ENCODE data around the gene AGPAT4.

The AGPAT4 gene

DNA sequence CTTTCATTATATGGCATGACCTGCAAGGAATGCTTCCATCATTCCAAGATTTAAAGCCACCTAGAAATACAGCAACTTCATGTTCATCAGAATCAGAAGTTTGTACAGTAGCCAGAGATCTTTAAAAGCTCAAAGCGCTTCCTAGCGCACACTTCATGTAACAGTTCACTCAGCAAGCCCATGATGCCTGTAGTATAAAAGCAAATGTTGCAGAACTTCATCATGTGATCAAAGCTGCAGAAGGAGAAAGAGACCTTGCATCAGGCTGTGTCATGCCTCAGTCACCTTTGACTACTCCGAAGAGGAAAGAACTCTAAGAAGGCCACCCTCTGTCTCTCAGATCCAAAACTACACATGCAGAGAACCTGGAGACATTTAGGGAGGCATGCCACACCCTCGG, 78.5 kb downstream of the AGPAT4 start:
- Histone ChIP-seq H4K5ac (ENCODE audit: low read length) (no peak overlapping the region), H3K79me2 (ENCODE audit: control insufficient read depth, insufficient read depth, low read length) (peaks cover 1% of the 10 kb centered on the region)

DNA sequence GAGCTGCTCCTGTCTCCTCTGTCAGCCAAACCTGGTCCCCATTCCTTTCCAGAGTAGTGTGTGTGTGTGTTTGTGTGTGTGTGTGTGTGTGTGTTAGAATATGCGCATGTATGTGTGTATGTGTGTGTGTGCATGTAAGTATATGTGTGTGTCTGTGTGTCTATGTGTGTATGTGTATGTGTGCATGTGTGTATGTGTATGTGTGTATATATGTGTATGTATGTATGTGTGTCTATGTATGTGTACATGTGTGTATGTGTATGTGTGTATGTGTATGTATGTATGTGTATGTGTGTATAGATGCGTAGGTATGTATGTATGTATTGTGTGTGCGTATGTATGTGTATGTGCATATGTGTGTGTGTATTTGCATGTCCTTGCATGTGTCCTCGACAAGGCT, 79.5 kb downstream of the AGPAT4 start:
- no peak overlapping the region for H3K4ac ChIP-seq (ENCODE audit: low read depth, low read length)
- H3K79me2 ChIP-seq (ENCODE audit: control insufficient read depth, insufficient read depth, low read length): peaks cover 1% of the 10 kb centered on the region
- no peaks in the 10 kb centered on the region for H3K36me3 ChIP-seq (ENCODE audit: control insufficient read depth, insufficient read depth, low read length)
- H2BK120ac ChIP-seq (ENCODE audit: low read depth, low read length): no peak overlapping the region
- H2BK15ac ChIP-seq (replicated peaks; ENCODE audit: low read depth): no peak overlapping the region
- H4K8ac ChIP-seq (ENCODE audit: low read depth, low read length): no peak overlapping the region
- H3K56ac ChIP-seq (ENCODE audit: low read length): no peak overlapping the region
- WGBS (ENCODE audit: extremely low coverage, insufficient coverage, low lambda C conversion rate): 100% methylated on average over 2 of the region's 4 CpGs
- no peak overlapping the region for H3K4me3 ChIP-seq (ENCODE audit: low read length)
- H3K27ac ChIP-seq (ENCODE audit: low read depth, low read length): no peak overlapping the region
- no peak overlapping the region for H4K5ac ChIP-seq (ENCODE audit: low read length)
- no peak overlapping the region for H3K23ac ChIP-seq (ENCODE audit: low read length)
- no peaks in the 10 kb centered on the region for H3K4me1 ChIP-seq (ENCODE audit: control insufficient read depth, low read depth, low read length)
- no peak overlapping the region for H3K9ac ChIP-seq (ENCODE audit: low read length)
- H3K4me2 ChIP-seq (ENCODE audit: low read length): no peak overlapping the region
- H3K79me1 ChIP-seq (ENCODE audit: low read length): peaks cover 16% of the 10 kb centered on the region
- no peak overlapping the region for H3K18ac ChIP-seq (ENCODE audit: low read length)
- H3K27me3 ChIP-seq (ENCODE audit: insufficient read depth, low read length, poor library complexity): no peaks in the 10 kb centered on the region
- no peak overlapping the region for H2AK5ac ChIP-seq (ENCODE audit: low read length)
- H2BK5ac ChIP-seq (ENCODE audit: low read length): no peak overlapping the region
- no peak for DNase-seq

More for the DNA sequence above, 78.5 kb downstream of the AGPAT4 start:
- Histone ChIP-seq H4K8ac (ENCODE audit: low read depth, low read length) (no peak overlapping the region), H2BK120ac (ENCODE audit: low read depth, low read length) (no peak overlapping the region), H3K23ac (ENCODE audit: low read length) (no peak overlapping the region), H3K27ac (ENCODE audit: low read depth, low read length) (no peak overlapping the region), H2BK15ac (replicated peaks; ENCODE audit: low read depth) (no peak overlapping the region), H3K79me1 (ENCODE audit: low read length) (peaks cover 16% of the 10 kb centered on the region), H3K4me3 (ENCODE audit: low read length) (no peak overlapping the region), H3K27me3 (ENCODE audit: insufficient read depth, low read length, poor library complexity) (no peaks in the 10 kb centered on the region), H3K56ac (ENCODE audit: low read length) (no peak overlapping the region), H3K18ac (ENCODE audit: low read length) (no peak overlapping the region), H2BK5ac (ENCODE audit: low read length) (no peak overlapping the region), H3K4me1 (ENCODE audit: control insufficient read depth, low read depth, low read length) (no peaks in the 10 kb centered on the region), H3K4me2 (ENCODE audit: low read length) (no peak overlapping the region), H3K36me3 (ENCODE audit: control insufficient read depth, insufficient read depth, low read length) (no peaks in the 10 kb centered on the region), H2AK5ac (ENCODE audit: low read length) (no peak overlapping the region), H3K4ac (ENCODE audit: low read depth, low read length) (no peak overlapping the region), H3K9ac (ENCODE audit: low read length) (no peak overlapping the region)
- no peak for DNase-seq
- WGBS (ENCODE audit: extremely low coverage, insufficient coverage, low lambda C conversion rate): no CpG with 5 or more reads among the region's 4 CpGs

DNA sequence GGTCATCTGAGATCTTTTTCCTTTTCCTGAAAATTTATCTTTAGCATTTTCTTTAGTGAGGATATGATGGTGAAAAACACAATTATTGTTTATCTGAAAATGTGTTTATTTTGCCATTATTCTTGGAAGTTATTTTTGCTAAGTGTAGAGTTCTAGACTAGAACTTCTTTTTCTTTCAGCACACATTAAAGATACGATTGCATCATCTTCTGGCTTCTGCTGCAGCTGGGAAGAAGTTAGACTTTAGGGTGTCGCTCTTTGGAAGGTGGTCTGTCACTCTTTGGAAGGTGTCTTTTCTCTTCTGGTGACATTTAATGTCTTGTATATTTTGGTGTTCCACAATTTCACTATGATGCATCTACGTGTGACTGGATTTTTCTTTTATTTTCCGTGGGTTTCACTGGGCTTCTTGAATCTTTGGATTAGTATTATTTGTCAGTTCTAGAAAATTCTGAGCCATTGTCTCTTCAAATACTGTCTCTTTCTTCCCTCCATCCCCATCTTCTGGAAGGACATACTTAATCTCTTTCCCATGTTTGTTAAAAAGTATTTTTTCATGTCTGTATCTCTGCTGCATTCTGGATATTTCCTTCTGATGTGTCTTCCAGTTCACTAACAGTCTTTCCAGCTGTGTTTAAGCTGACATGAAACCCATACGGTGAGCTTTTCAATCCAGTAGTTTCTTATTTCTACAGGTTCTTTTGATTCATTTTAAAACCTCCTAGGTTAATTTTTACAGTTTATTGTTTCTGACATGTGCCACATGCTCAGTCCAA, 81.0 kb downstream of the AGPAT4 start:
- no peak overlapping the region for H3K4me3 ChIP-seq (ENCODE audit: low read length)
- no peak for DNase-seq
- no peak overlapping the region for H2BK15ac ChIP-seq (replicated peaks; ENCODE audit: low read depth)
- H3K4me1 ChIP-seq (ENCODE audit: control insufficient read depth, low read depth, low read length): no peaks in the 10 kb centered on the region
- peaks cover 18% of the 10 kb centered on the region for H3K79me1 ChIP-seq (ENCODE audit: low read length)
- no peak overlapping the region for H3K4me2 ChIP-seq (ENCODE audit: low read length)
- WGBS (ENCODE audit: extremely low coverage, insufficient coverage, low lambda C conversion rate): no CpG with 5 or more reads among the region's 5 CpGs
- no peak overlapping the region for H3K56ac ChIP-seq (ENCODE audit: low read length)
- H3K79me2 ChIP-seq (ENCODE audit: control insufficient read depth, insufficient read depth, low read length): peaks cover 1% of the 10 kb centered on the region
- no peak overlapping the region for H4K8ac ChIP-seq (ENCODE audit: low read depth, low read length)
- no peak overlapping the region for H2BK5ac ChIP-seq (ENCODE audit: low read length)
- no peak overlapping the region for H3K9ac ChIP-seq (ENCODE audit: low read length)
- H3K18ac ChIP-seq (ENCODE audit: low read length): no peak overlapping the region
- H3K27ac ChIP-seq (ENCODE audit: low read depth, low read length): no peak overlapping the region
- no peaks in the 10 kb centered on the region for H3K27me3 ChIP-seq (ENCODE audit: insufficient read depth, low read length, poor library complexity)
- H2BK120ac ChIP-seq (ENCODE audit: low read depth, low read length): no peak overlapping the region
- no peak overlapping the region for H3K4ac ChIP-seq (ENCODE audit: low read depth, low read length)
- no peak overlapping the region for H4K5ac ChIP-seq (ENCODE audit: low read length)
- H3K36me3 ChIP-seq (ENCODE audit: control insufficient read depth, insufficient read depth, low read length): no peaks in the 10 kb centered on the region
- H2AK5ac ChIP-seq (ENCODE audit: low read length): no peak overlapping the region
- no peak overlapping the region for H3K23ac ChIP-seq (ENCODE audit: low read length)

DNA sequence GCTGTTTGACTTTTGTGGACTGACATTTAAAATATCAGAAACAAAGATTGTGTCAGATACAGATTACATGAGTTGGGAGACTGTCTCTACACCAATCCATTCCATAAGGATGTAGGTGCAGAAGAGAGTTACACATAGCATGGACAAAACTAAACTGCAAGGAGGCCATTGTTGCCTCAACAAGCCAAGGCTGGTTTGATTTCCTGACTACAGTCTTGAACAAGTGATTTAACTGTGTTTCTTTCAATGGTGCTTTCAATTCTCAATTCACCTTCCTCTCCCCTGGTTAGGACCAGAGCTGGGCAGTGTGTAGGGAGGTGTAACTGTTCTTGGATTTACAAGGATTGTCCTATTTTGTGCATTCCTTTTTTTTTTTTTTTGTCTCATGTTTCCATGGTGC, 82.2 kb downstream of the AGPAT4 start:
- Histone ChIP-seq H2BK15ac (replicated peaks; ENCODE audit: low read depth) (no peak overlapping the region), H3K79me2 (ENCODE audit: control insufficient read depth, insufficient read depth, low read length) (peaks cover 1% of the 10 kb centered on the region), H3K56ac (ENCODE audit: low read length) (no peak overlapping the region), H3K4ac (ENCODE audit: low read depth, low read length) (no peak overlapping the region), H3K4me3 (ENCODE audit: low read length) (no peak overlapping the region), H4K5ac (ENCODE audit: low read length) (no peak overlapping the region), H3K4me2 (ENCODE audit: low read length) (no peak overlapping the region), H3K27ac (ENCODE audit: low read depth, low read length) (no peak overlapping the region), H3K4me1 (ENCODE audit: control insufficient read depth, low read depth, low read length) (no peaks in the 10 kb centered on the region), H2BK5ac (ENCODE audit: low read length) (no peak overlapping the region), H3K9ac (ENCODE audit: low read length) (no peak overlapping the region), H2BK120ac (ENCODE audit: low read depth, low read length) (no peak overlapping the region), H3K23ac (ENCODE audit: low read length) (no peak overlapping the region), H4K8ac (ENCODE audit: low read depth, low read length) (no peak overlapping the region), H3K36me3 (ENCODE audit: control insufficient read depth, insufficient read depth, low read length) (no peaks in the 10 kb centered on the region), H3K79me1 (ENCODE audit: low read length) (peaks cover 15% of the 10 kb centered on the region), H3K27me3 (ENCODE audit: insufficient read depth, low read length, poor library complexity) (no peaks in the 10 kb centered on the region), H3K18ac (ENCODE audit: low read length) (no peak overlapping the region), H2AK5ac (ENCODE audit: low read length) (no peak overlapping the region)
- no peak for DNase-seq

DNA sequence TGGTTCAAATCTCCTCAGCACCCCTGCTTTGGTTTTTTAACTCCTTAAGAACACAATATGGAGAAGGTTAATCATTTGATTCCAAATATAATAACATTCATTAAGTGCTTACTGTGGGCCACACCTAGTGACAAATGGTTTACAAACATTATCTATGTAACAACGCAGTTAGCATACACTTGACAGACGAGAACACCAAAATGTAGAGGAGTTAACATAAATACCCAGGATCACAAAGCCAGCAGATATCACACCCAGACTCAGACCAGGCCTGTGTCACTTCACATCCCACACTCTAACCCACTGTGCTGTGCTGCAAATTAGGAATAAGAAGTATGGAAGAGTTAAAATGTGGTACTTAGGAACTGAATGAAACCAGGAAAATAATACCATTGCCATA, 82.9 kb downstream of the AGPAT4 start:
- no peaks in the 10 kb centered on the region for H3K36me3 ChIP-seq (ENCODE audit: control insufficient read depth, insufficient read depth, low read length)
- no peak overlapping the region for H3K9ac ChIP-seq (ENCODE audit: low read length)
- H3K4me1 ChIP-seq (ENCODE audit: control insufficient read depth, low read depth, low read length): no peaks in the 10 kb centered on the region
- no peak overlapping the region for H3K23ac ChIP-seq (ENCODE audit: low read length)
- no peak overlapping the region for H4K8ac ChIP-seq (ENCODE audit: low read depth, low read length)
- WGBS (ENCODE audit: extremely low coverage, insufficient coverage, low lambda C conversion rate): no CpG with 5 or more reads among the region's 2 CpGs
- H3K4ac ChIP-seq (ENCODE audit: low read depth, low read length): no peak overlapping the region
- no peak overlapping the region for H3K56ac ChIP-seq (ENCODE audit: low read length)
- no peak overlapping the region for H3K27ac ChIP-seq (ENCODE audit: low read depth, low read length)
- no peak overlapping the region for H3K18ac ChIP-seq (ENCODE audit: low read length)
- H2BK5ac ChIP-seq (ENCODE audit: low read length): no peak overlapping the region
- peak; percentile 51 for DNase-seq
- H3K79me1 ChIP-seq (ENCODE audit: low read length): peaks cover 18% of the 10 kb centered on the region
- H2AK5ac ChIP-seq (ENCODE audit: low read length): no peak overlapping the region
- no peak overlapping the region for H2BK120ac ChIP-seq (ENCODE audit: low read depth, low read length)
- no peak overlapping the region for H3K4me2 ChIP-seq (ENCODE audit: low read length)
- H3K27me3 ChIP-seq (ENCODE audit: insufficient read depth, low read length, poor library complexity): no peaks in the 10 kb centered on the region
- peaks cover 1% of the 10 kb centered on the region for H3K79me2 ChIP-seq (ENCODE audit: control insufficient read depth, insufficient read depth, low read length)
- no peak overlapping the region for H2BK15ac ChIP-seq (replicated peaks; ENCODE audit: low read depth)
- H3K4me3 ChIP-seq (ENCODE audit: low read length): no peak overlapping the region
- H4K5ac ChIP-seq (ENCODE audit: low read length): no peak overlapping the region

DNA sequence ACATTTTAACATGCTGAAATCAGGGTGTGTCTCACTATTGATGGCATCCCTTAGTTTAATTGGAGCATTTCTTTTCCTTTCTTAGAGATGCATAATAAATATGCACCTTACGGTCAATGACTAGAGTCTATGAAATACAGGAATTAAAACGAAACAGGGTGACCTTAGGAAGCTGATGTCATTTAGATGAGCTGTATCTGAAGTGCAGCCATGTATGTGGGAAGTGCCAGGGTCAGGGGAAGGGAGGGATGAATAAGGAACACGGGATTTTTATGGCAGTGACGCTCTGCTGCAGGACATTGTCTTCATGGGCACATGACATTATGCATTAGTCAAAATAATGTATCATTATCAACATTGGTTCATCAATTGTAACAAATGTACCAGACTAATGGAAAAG, 84.0 kb downstream of the AGPAT4 start:
- Histone ChIP-seq H3K56ac (ENCODE audit: low read length) (no peak overlapping the region), H3K27me3 (ENCODE audit: insufficient read depth, low read length, poor library complexity) (no peaks in the 10 kb centered on the region), H2BK5ac (ENCODE audit: low read length) (no peak overlapping the region), H2AK5ac (ENCODE audit: low read length) (no peak overlapping the region), H2BK120ac (ENCODE audit: low read depth, low read length) (no peak overlapping the region), H3K79me2 (ENCODE audit: control insufficient read depth, insufficient read depth, low read length) (peaks cover 1% of the 10 kb centered on the region), H3K4me1 (ENCODE audit: control insufficient read depth, low read depth, low read length) (no peaks in the 10 kb centered on the region), H3K79me1 (ENCODE audit: low read length) (peaks cover 18% of the 10 kb centered on the region), H3K18ac (ENCODE audit: low read length) (no peak overlapping the region), H3K23ac (ENCODE audit: low read length) (no peak overlapping the region), H4K8ac (ENCODE audit: low read depth, low read length) (no peak overlapping the region), H3K36me3 (ENCODE audit: control insufficient read depth, insufficient read depth, low read length) (no peaks in the 10 kb centered on the region), H3K4ac (ENCODE audit: low read depth, low read length) (no peak overlapping the region), H3K9ac (ENCODE audit: low read length) (no peak overlapping the region), H3K4me2 (ENCODE audit: low read length) (no peak overlapping the region), H3K27ac (ENCODE audit: low read depth, low read length) (no peak overlapping the region), H4K5ac (ENCODE audit: low read length) (no peak overlapping the region), H2BK15ac (replicated peaks; ENCODE audit: low read depth) (no peak overlapping the region), H3K4me3 (ENCODE audit: low read length) (no peak overlapping the region)
- no peak for DNase-seq
- no CpG with 5 or more reads among the region's 4 CpGs for WGBS (ENCODE audit: extremely low coverage, insufficient coverage, low lambda C conversion rate)

Data from mesendoderm (in vitro differentiated cells).